Fibroblast of peridontal ligament (primary cell): ENCODE results near the gene TMPRSS4.
"Not testable (repeated sequence)": the region's sequence is repeated elsewhere in the genome, so short reads cannot be mapped to it uniquely, and the experiment has no call there.

Source experiments
- DNase-seq: peaks from one replicate; pipeline ENCODE4 v3.0.0-alpha.2; 2010; ENCODE audit errors: extremely low read depth

Gene TMPRSS4

GRCh38 chr11:118056806-118057205, 20.1 kb upstream of the TMPRSS4 start:
- no peak for DNase-seq

GRCh38 chr11:118057251-118058145, 19.4 kb upstream of the TMPRSS4 start:
- no peak for DNase-seq

- no peak for DNase-seq
These were observed 18.3 kb upstream of the TMPRSS4 start for GRCh38 chr11:118058311-118059245.

GRCh38 chr11:118059246-118059940, 17.5 kb upstream of the TMPRSS4 start:
- DNase-seq = no peak

- DNase-seq = no peak
These were observed 16.7 kb upstream of the TMPRSS4 start for GRCh38 chr11:118060081-118060661.

GRCh38 chr11:118060869-118061268, 16.0 kb upstream of the TMPRSS4 start:
- DNase-seq = no peak

GRCh38 chr11:118061586-118062125, 15.2 kb upstream of the TMPRSS4 start:
- DNase-seq = no peak

GRCh38 chr11:118062181-118062580, 14.7 kb upstream of the TMPRSS4 start:
- not testable (repeated sequence) for DNase-seq

GRCh38 chr11:118062631-118063030, 14.2 kb upstream of the TMPRSS4 start:
- not testable (repeated sequence) for DNase-seq

- DNase-seq = no peak
These were observed 11.9 kb upstream of the TMPRSS4 start for GRCh38 chr11:118064956-118065355.

- no peak for DNase-seq
These were observed 11.5 kb upstream of the TMPRSS4 start for GRCh38 chr11:118065384-118065783.

GRCh38 chr11:118067006-118067405, 9.9 kb upstream of the TMPRSS4 start:
- DNase-seq = no peak

- no peak for DNase-seq
These were observed 8.5 kb upstream of the TMPRSS4 start for GRCh38 chr11:118068206-118068944.

GRCh38 chr11:118068945-118069612, 7.8 kb upstream of the TMPRSS4 start:
- no peak for DNase-seq

- no peak for DNase-seq
These were observed 5.4 kb upstream of the TMPRSS4 start for GRCh38 chr11:118071416-118072030.

- DNase-seq = no peak
These were observed 3.3 kb upstream of the TMPRSS4 start for GRCh38 chr11:118073554-118073953.

GRCh38 chr11:118074091-118074685, 2.7 kb upstream of the TMPRSS4 start:
- DNase-seq = no peak

GRCh38 chr11:118074785-118075184, 2.1 kb upstream of the TMPRSS4 start:
- DNase-seq = no peak

- DNase-seq = no peak
These were observed 2.1 kb downstream of the TMPRSS4 start for GRCh38 chr11:118078911-118079411.
